DMS 273 treated with DMSO at 0.1 percent for 48 hours (cell line): ENCODE measurements around the gene PDE8A.
"Not testable (repeated sequence)": the region's sequence is repeated elsewhere in the genome, so short reads cannot be mapped to it uniquely, and the experiment has no call there.

Source experiments
- DNase-seq: peaks from one replicate; lab custom pipeline; 2025; lab: John Stamatoyannopoulos, UW

Gene PDE8A

GRCh38 chr15:84960391-84961113 lies 21.1 kb upstream of the PDE8A start:
- DNase-seq, result no peak

- DNase-seq, result no peak
Measured at GRCh38 chr15:84961114-84961452, 20.6 kb upstream of the PDE8A start.

DNA sequence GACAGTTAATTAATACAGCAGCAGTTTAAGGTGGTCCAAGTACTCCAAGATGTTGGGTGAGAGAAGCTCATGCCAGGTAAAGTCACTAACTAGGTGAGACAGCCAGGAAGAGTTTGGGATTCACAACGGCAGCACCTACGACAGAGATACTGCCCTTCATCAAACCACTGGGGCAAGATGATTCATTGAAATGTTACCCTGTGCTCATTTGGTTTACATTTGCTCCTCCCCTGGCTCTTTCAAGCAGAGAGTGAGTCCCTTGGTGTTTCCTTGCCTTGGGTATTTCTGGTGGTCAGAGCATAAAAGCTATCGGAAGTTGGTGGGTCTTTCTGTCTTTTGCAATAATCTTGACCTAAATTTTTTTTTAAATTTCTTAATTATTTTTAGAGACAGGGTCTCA lies 19.9 kb upstream of the PDE8A start:
- DNase-seq, result no peak

DNA sequence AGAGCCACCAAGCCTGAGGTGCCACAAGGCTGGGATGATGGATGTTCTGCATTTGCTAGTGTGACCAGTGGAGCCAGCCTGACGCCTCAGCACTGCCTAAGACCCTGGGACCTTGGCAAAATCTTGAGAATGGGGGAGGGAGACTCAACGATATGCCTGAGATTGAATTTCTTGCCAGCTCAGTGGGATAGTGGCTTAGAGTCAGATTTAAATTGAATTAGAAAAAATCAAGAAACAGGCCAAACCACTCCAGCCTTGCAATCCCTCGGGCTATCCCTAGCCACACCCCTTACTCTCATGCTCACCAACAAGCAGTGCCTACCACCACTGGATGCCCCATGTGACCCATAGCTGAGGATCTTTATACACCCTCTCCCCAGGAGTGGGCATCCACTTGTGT lies 18.7 kb upstream of the PDE8A start:
- DNase-seq, result no peak

- DNase-seq, result no peak
Measured at GRCh38 chr15:84967380-84967779, 14.3 kb upstream of the PDE8A start.

- no peak for DNase-seq
Measured at GRCh38 chr15:84968301-84968700, 13.4 kb upstream of the PDE8A start.

GRCh38 chr15:84969257-84969656 lies 12.4 kb upstream of the PDE8A start:
- DNase-seq, result no peak

DNA sequence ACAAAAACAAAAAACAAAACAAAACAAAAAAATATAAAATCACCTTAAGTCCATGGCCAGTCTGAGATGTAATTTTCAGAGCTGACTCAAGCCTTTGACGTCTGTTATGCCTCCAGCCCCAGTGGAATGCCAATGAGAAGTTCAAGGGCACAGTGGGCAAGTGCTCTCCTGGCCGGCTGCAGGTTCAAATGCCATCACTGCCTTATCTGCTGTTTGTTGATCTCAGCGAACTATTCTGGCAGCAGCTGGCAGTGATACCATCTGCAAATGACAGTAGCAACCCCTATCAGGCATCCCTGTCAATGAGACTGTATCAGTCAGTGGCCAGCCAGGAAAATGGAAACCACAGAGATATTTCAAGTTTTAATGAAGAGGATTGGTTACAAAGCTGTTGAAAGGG lies 10.8 kb upstream of the PDE8A start:
- DNase-seq, result no peak

- DNase-seq, result no peak
Measured at GRCh38 chr15:84973492-84974460, 7.9 kb upstream of the PDE8A start.

GRCh38 chr15:84975871-84976351 lies 5.7 kb upstream of the PDE8A start:
- DNase-seq, result no peak

DNA sequence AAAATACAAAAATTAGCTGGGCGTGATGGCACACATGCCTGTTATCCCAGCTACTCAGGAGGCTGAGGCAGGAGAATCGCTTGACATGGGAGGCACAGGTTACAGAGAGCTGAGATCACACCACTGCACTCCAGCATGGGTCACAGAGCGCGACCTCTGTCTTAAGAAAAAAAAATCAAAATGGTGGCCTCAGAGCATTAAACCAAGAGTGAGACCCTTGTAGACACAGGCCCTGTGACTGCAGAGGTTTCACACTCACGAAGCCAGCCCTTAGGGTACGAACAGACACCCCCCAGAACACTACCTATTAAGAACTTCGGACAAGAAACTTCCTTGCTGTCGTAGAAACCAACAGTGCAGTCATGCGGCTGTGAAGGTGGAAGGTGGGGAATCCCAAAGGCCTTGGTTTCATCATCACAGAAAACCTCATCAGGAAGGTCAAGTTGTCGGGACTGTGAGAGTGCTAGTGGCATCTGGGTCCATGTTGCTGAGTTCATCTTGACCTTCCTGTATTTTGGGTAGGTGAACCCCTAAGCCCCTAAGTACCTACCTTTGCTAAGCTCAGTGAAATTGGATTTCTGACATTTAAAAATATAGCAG lies 4.8 kb upstream of the PDE8A start:
- no peak for DNase-seq

DNA sequence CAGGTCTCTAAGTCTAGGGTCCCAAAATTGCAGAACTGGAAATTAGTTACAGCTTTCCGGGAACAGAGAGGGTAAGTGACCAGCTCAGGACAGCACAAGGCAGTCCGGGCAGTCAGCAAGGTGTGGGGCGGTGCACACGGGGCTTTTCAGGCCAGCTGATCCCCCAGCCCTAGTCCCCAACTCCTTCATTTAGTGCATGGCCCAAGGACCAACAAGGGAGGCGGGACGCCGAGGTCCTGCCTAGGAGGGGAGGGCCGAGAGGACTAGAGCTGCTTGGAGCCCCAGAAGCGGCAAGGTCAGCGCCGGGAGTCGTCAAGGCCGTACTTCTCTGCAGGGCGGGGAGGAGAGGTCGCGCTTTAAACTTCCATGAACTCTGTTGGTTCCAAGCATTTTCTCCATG lies 2.0 kb upstream of the PDE8A start:
- DNase-seq, result no peak

- peak; percentile 71 for DNase-seq
Measured at GRCh38 chr15:84980196-84981053, 1.2 kb upstream of the PDE8A start.

- DNase-seq, result peak; percentile 76
Measured at GRCh38 chr15:84981054-84981710, 474 bp upstream of the PDE8A start.

DNA sequence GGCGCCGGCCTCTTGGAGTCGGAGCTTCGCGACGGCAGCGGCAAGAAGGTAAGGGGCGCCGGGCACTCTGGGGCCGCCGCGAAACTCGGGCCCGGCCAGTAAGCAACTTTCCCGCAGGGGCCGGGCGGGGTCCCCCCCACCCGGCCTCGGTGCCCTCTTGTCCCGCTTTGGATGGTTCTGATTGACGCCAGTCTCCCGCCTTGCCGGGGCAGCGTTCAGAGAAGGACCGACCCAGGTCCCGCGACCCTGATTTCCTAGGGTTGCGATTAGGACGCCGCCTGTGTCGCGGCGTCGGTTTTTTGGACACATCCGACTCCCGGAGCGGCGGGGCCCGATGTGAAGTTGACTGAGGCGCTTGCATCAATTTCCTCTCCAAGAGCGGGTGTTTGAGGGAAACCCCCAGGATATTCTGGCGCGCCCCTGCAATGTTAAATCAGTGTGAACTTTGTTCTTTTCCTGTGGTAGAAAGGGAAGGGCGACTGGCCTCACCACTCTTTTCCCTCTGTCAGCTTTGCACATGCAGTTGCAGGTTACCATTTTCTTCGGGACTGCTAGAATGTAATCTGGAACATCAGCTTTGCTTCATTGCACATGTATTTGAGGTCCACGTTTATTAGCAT lies 755 bp downstream of the PDE8A start:
- no peak for DNase-seq

DNA sequence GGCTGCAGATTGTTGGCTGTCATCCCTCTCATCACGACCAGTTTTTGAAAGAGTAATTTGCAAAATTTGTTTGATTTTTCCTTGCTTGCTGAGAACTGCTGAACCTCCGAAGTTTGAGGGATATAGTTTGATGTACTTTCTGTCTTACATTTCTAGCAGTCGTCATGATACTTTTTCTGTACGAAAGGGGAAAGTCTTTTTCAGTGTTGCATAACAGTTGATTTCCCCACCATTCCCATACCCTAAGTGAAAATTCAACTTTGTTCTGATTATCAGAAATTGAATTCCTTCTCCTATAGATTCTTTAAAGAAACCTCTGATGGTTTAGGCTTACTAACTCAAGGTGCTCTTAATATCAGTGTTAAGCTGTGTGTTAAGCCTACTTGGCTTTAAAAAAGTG lies 1.6 kb downstream of the PDE8A start:
- DNase-seq, result no peak

GRCh38 chr15:84983711-84984110 lies 2.1 kb downstream of the PDE8A start:
- DNase-seq, result no peak

DNA sequence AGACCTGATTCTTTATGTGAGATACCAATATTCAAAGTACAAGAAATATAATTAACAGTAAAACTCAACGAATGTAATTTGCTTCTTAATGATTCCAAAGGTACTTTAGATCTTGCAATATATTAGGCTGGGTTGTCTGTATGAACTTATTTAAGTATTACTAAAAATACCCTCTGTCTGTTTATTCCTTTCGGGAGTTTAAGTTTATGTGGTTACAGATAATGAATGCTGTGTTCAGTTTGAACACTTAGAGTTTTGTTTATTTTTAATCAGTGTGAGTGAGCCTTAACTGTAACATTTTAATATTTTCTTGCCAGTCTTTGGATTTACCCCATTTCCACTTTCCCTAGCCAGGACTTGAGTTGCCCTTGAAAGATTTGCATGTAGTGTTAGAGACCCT lies 3.5 kb downstream of the PDE8A start:
- DNase-seq, result no peak

DNA sequence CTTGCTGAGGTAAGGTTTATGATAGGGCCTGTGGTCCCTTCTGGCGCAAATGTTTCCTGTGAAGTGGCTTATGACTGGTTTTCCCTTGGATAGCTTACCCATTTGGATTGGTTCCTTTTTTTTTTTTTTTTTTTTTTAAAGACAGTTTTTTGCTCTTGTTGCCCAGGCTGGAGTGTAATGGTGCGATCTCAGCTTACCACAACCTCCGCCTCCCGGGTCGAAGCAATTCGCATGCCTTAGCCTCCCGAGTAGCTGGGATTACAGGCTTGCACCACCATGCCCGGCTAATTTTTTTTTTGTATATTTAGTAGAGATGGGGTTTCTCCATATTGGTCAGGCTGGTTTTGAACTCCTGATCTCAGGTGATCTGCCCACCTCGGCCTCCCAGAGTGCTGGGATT lies 5.7 kb downstream of the PDE8A start:
- DNase-seq, result not testable (repeated sequence)

DNA sequence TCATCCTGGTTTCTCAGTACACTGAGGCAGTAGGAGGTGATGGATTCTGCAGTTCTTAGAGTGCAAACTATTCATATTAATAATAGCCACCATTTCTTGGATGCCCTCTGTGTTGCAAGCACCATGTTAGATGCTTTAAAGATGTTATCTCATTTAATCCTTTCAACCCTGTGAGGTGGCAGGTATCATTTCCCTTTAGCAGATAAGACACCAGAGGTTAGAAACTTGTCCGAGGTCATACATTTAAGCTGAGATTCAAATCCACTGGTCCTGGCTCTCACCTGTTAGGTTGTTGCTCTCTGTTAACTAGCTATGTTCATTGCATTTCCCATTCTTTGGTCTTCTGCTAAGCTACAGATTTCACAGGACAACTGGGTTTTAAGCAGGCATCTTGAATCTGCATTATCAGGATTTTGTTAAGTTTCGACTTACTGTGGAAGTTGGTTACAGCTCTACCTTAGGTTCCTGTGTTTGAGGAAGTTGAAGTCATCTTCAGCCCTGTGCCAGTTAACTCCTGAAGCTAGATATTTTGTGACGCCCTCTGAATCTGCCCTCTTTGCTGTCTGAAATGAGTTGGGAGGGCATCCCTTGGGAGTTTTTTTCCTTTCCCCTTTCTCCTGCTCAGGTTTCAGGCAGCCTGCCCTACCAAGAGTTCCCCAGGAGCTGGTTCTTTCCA lies 6.4 kb downstream of the PDE8A start:
- DNase-seq, result no peak
